Activated CD4-positive, alpha-beta T cell treated with anti-CD3 and anti-CD28 coated beads, Interleukin-2, Interleukin-6, amounts not matched to agents 100 ng/mL and 50 ng/mL, durations not matched to agents 16 hours and 8 hours (primary cell): ENCODE data around the gene KIAA1671.

Experiments
- DNase-seq: peaks from one replicate; pipeline ENCODE4 v3.0.0-alpha.2; 2020

Gene KIAA1671

GRCh38 chr22:25069758-25070481, 117.4 kb downstream of the KIAA1671 start:
- DNase-seq = peak; percentile 75

GRCh38 chr22:25070956-25071355, 118.4 kb downstream of the KIAA1671 start:
- DNase-seq = peak; percentile 73

- no peak for DNase-seq
Measured at GRCh38 chr22:25071720-25072119, 119.2 kb downstream of the KIAA1671 start.

GRCh38 chr22:25072406-25072805, 119.9 kb downstream of the KIAA1671 start:
- no peak for DNase-seq

- peak; percentile 75 for DNase-seq
Measured at GRCh38 chr22:25076336-25076735, 123.8 kb downstream of the KIAA1671 start.

GRCh38 chr22:25077056-25077455, 124.5 kb downstream of the KIAA1671 start:
- no peak for DNase-seq

GRCh38 chr22:25077964-25078363, 125.4 kb downstream of the KIAA1671 start:
- no peak for DNase-seq

- peak; percentile 43 for DNase-seq
Measured at GRCh38 chr22:25078591-25078990, 126.1 kb downstream of the KIAA1671 start.

- DNase-seq = no peak
Measured at GRCh38 chr22:25080855-25081254, 128.3 kb downstream of the KIAA1671 start.

- DNase-seq = peak; percentile 77
Measured at GRCh38 chr22:25081409-25081824, 128.9 kb downstream of the KIAA1671 start.

GRCh38 chr22:25082096-25082495, 129.6 kb downstream of the KIAA1671 start:
- no peak for DNase-seq

- DNase-seq = no peak
Measured at GRCh38 chr22:25083056-25083806, 130.7 kb downstream of the KIAA1671 start.

GRCh38 chr22:25083807-25084200, 131.3 kb downstream of the KIAA1671 start:
- no peak for DNase-seq

- DNase-seq = no peak
Measured at GRCh38 chr22:25084405-25085107, 132.0 kb downstream of the KIAA1671 start.

- DNase-seq = no peak
Measured at GRCh38 chr22:25085156-25085555, 132.6 kb downstream of the KIAA1671 start.

GRCh38 chr22:25085930-25086901, 133.7 kb downstream of the KIAA1671 start:
- DNase-seq = peak; percentile 84

GRCh38 chr22:25086902-25087282, 134.4 kb downstream of the KIAA1671 start:
- DNase-seq = no peak

GRCh38 chr22:25090225-25090890, 137.8 kb downstream of the KIAA1671 start:
- DNase-seq = no peak

- no peak for DNase-seq
Measured at GRCh38 chr22:25091458-25091857, 138.9 kb downstream of the KIAA1671 start.

GRCh38 chr22:25092119-25092518, 139.6 kb downstream of the KIAA1671 start:
- no peak for DNase-seq

GRCh38 chr22:25094579-25094978, 142.1 kb downstream of the KIAA1671 start:
- DNase-seq = no peak

GRCh38 chr22:25095869-25096268, 143.4 kb downstream of the KIAA1671 start:
- no peak for DNase-seq
